Hematopoietic multipotent progenitor cell treated with erythropoietin and hydrocortisone succinate and interleukin-3 and kit ligand, for 6 days (in vitro differentiated cells): ENCODE measurements around the gene ICOSLG.
"Not testable (repeated sequence)": the region's sequence is repeated elsewhere in the genome, so short reads cannot be mapped to it uniquely, and the experiment has no call there.

ENCODE experiments used
- DNase-seq: peaks from one replicate; pipeline ENCODE4 v3.0.0-alpha.2; 2015

Gene ICOSLG

GRCh38 chr21:44240842-44241241 is at the start of gene ICOSLG:
ICOSLG (minus strand) TSS chr21:44240943; CDS start chr21:44240817, 126 bp downstream.
- DNase-seq, result not testable (repeated sequence)

- DNase-seq, result no peak
Measured at GRCh38 chr21:44289381-44290010, 48.8 kb upstream of the ICOSLG start.

GRCh38 chr21:44288251-44289110 is 47.7 kb upstream of the ICOSLG start:
- DNase-seq, result no peak

DNA sequence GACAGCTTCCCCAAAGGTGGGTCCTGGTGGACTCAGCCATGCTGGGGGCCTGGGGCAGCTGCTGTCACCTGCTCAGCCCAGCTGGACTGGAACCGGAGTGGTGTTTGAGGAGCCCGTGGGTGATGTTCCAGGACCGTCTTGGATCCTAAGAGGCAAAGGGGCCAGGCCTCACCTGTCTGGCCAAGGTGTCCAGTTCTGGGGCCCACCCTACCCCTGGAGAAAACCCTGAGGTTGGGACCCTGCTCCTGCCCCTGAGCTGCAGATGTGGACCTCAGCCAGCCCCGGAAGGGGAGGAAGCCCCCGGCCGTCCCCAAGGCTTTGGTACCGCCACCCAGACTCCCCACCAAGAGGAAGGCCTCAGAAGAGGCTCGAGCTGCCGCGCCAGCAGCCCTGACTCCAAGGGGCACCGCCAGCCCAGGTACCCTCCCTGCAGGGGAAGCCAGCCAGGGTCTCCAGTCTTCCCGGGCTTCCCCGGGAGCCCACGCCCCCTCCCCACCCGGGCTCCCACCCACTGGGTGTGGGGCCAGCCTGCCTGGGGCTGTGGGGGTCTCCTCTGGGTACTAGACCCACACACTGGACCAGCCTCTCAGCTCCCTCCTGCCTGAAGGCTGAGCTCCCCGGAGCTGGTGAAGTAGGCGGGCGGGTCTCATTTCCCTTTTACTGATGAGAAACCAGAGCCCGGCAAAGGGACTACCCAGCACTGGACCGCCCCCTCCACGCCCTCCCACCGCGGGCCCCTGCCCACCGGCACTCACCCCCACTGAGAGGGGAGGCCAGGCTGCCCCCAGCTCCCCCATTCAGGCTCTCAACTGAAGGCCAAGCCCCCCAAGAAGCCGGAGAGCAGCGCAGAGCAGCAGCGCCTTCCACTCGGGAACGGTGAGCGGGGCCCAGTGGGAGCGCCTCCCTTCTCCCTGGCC is 46.2 kb upstream of the ICOSLG start:
- no peak for DNase-seq

GRCh38 chr21:44286086-44286715 is 45.5 kb upstream of the ICOSLG start:
- no peak for DNase-seq

DNA sequence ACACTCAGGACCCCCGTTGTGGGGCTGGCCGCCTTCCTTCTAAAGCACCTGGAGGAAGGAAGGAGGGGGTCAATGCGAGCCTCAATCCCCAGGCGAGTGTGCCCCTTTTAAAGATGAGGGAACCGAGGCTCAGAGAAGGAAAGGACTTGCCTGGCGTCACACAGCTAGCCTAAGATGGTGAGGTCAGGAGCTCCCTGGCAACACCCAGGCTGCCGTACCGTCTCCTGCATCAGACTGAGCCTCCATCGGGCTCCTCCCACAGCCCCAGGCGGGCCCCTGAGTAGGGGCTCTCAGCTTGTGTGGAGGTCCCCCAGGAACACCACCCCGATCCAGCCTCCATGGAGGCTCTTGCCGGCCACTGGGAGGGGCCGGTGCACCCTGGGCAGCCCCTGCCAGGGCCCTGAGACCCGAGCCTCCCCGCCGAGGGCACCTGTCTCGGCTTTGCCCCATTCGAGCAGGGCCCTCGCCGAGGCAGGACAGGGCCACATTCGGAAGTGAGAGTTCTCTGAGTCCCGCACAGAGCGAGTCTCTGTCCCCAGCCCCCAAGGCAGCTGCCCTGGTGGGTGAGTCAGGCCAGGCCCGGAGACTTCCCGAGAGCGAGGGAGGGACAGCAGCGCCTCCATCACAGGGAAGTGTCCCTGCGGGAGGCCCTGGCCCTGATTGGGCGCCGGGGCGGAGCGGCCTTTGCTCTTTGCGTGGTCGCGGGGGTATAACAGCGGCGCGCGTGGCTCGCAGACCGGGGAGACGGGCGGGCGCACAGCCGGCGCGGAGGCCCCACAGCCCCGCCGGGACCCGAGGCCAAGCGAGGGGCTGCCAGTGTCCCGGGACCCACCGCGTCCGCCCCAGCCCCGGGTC is 44.6 kb upstream of the ICOSLG start, which contains the start of gene AIRE:
Gene AIRE (plus strand): TSS at position 739 of the 855 bp plus-strand sequence. CDS start 131 bp downstream, outside the sequence.
- DNase-seq, result no peak

DNA sequence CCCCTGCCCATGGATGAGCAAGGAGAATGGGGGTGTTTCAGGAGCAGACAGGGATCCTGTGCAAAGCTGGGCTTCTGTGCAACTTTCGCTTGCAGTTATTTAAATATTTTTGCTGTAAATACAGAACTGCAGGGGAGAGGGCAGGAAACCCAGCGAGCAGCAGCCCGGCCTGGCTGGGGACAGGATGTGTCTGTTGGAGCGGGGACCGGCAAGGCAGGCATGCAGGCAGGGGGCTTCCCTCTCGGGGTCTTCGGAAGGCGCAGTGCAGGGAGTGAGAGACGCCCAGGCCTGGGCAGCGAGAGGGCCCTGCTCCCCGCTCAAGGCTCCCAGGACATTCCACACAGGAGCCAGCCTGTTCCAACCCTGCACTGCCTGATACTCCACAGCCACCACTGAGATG is 43.2 kb upstream of the ICOSLG start:
- no peak for DNase-seq

DNA sequence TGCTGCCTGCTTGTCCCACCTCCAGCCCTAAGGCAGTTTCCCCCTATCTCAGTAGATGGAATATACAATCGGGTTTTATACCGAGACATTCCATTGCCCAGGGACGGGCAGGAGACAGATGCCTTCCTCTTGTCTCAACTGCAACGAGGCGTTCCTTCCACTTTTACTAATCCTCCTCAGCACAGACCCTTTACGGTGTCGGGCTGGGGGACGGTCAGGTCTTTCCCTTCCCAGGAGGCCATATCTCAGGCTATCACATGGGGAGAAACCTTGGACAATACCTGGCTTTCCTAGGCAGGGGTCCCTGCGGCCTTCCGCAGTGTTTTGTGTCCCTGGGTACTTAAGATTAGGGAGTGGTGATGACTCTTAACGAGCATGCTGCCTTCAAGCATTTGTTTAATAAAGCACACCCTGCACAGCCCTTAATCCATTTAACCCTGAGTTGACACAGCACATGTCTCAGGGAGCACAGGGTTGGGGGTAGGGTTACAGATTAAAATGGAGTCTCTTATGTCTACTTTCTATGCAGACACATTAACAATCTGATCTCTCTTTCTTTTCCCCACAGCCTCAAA is 42.6 kb upstream of the ICOSLG start:
- DNase-seq, result not testable (repeated sequence)

GRCh38 chr21:44282370-44282769 is 41.6 kb upstream of the ICOSLG start:
- DNase-seq, result no peak

DNA sequence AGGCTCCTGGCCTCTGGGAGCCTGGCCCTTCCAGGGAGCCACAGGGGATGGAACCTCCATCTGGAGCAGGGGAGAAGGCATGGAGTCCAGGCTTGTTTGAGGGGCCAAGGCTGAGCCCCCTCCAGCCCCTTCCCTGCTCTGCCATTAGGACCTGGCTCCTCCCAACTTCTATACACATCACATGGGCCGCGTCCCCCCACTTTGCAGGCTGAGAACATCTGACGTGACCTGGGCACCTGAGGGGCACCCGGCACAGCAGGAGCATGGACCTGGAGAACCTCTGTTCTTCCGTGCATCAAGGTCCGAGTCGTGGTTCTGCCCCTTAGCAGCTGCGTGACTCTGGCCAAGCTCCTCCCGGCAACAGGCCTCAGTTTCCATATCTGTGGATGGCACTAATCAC is 41.1 kb upstream of the ICOSLG start:
- DNase-seq, result no peak

DNA sequence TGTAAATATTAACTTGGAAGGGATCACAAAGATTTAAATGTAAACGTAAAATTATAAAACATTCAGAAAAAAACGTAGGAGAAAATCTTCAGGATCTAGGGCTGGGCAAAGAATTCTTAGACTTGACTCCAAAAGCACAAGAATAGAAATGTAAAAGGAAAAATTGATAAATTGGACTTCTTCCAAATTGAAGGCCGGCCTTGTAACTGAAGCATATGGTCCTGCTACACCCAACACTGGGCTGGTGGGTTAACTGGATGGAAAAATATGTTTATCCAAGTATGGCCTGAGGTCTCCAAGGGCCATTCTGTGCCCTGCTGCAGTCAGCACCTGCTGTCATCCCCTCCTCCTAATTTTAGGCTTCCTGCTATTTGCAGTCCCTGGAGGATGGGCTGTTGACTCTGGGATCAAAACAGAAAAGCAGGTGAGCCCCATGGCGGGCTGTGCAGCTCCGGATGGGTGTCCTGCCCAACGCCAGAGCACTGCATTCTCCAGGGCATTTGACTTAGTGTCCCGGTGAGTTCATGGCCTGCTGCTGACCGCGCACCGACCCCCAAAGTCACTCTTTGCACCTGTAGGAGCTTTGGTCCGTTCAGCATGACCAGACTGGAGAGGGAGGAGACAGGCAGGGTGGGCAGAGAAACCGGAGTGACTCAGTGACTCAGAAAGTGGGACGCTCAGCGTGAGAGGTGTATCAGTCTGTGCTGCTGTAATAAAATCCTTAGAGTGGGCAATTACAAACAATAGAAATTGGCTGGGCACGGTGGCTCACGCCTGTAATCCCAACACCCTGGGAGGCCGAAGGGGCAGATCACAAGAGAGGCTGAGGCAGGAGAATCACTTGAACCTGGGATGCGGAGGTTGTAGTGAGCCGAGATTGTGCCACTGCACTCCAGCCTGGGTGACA is 38.9 kb upstream of the ICOSLG start:
- no peak for DNase-seq

DNA sequence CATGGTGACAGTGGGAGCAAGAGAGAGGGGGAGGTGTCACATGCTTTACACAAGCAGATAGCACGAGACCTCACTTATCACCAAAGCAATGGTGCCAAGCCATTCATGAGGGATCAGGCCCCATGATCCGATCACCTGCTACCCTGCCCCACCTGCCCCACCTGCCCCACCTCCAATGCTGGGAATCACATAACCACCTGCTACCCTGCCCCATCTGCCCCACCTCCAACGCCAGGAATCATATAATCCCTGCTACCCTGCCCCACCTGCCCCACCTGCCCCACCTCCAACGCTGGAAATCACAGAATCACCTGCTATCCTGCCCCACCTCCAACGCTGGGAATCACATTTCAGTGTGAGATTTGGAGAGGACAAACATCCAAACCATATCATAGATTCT is 34.3 kb upstream of the ICOSLG start:
- DNase-seq, result no peak

- DNase-seq, result no peak
Measured at GRCh38 chr21:44273046-44273445, 32.3 kb upstream of the ICOSLG start.

GRCh38 chr21:44272284-44272858 is 31.6 kb upstream of the ICOSLG start:
- DNase-seq, result no peak

GRCh38 chr21:44271558-44272283 is 31.0 kb upstream of the ICOSLG start:
- no peak for DNase-seq

GRCh38 chr21:44269090-44269489 is 28.3 kb upstream of the ICOSLG start:
- DNase-seq, result no peak

DNA sequence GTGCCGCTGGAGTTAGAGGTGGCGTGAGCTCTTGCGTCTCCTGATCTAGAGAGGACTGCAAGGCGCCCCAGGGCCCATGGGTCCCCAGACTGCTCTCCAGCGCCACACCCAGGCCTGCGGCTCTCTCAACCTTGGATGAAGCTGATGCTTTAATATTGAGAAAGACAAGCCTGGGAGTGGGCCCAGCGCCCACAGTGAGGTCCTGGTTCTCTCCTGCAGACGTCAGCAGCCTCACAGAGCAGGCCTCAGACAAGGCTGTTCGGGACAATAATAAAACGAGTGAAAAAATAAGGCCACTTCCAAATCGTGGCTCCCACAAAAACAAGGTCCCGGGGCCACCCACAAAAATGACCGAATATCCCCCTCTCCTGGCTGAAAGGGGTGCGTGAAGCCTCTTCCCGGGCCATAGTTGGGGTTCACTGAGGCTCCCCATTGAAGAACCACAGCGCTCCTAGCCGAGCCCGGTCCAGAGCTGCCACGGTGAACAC is 27.0 kb upstream of the ICOSLG start:
- peak; percentile 37 for DNase-seq

GRCh38 chr21:44265734-44266270 is 25.1 kb upstream of the ICOSLG start:
- no peak for DNase-seq

GRCh38 chr21:44263768-44264167 is 23.0 kb upstream of the ICOSLG start:
- DNase-seq, result no peak
